Psoas muscle (tissue), 8 donors: ENCODE data around the gene PVR. TPM values are rescaled to one million over a fixed set of nuclear protein-coding genes. Genes with fewer than 3 reads are reported as not detected.

Experiments used
- ATAC-seq, 4 donors: fragments of 200-7000 bp; cut with Tn5 transposase; one replicate each; pipeline ENCODE4 v1.9.1; 2020; ENCODE audit warnings: moderate library complexity in 3 of 4, mild to moderate bottlenecking in 2 of 4
- DNase-seq, 2 donors: peaks; one replicate each; pipeline ENCODE4 v3.0.0-alpha.2; 2020
- H3K27ac ChIP-seq: fragments of 200-600 bp; one replicate; pipeline ENCODE4 v1.8.0; 2022
- H3K27me3 ChIP-seq, 3 donors: fragments of 200-600 bp in 1 of 3; one replicate each; pipeline versions ENCODE4 v1.6.1 to v1.8.0; 2013 to 2022; ENCODE audit warnings: low read length in 2 of 3, mild to moderate bottlenecking in 2 of 3, moderate library complexity in 1 of 3; ENCODE audit not compliant: insufficient read depth in 3 of 3
- H3K36me3 ChIP-seq, 2 donors: fragments of 200-600 bp in 1 of 2; one replicate each; pipeline versions ENCODE4 v1.6.1 to v1.8.0; 2013 to 2022; ENCODE audit warnings: low read depth in 1 of 2, mild to moderate bottlenecking in 1 of 2, moderate library complexity in 1 of 2; ENCODE audit not compliant: insufficient read depth in 1 of 2
- H3K4me1 ChIP-seq: fragments of 200-600 bp; one replicate; pipeline ENCODE4 v1.8.0; 2022
- H3K4me3 ChIP-seq: fragments of 200-600 bp; one replicate; pipeline ENCODE4 v1.8.0; 2022; ENCODE audit warnings: mild to moderate bottlenecking
- H3K9me3 ChIP-seq: fragments of 200-600 bp; one replicate; pipeline ENCODE4 v1.8.0; 2022
- CTCF ChIP-seq: fragments of 200-600 bp; IDR thresholded peaks from one replicate; pipeline ENCODE4 v1.8.0; 2022; ENCODE audit warnings: antibody characterized with exemption
- WGBS, 3 donors: extraction: QIAGEN DNeasy Blood & Tissue Kit; methylation state at CpG; one replicate each; pipeline versions ENCODE4 v1.1.6 to v1.1.7; 2013; 5-methylcytosine and 5-hydroxymethylcytosine counted together
- intact Hi-C, 2 donors: fragments of 100-400 bp; cut with DNase I; formaldehyde crosslinking; loops; one replicate each; pipeline versions ENCODE4 v1.11.0 to v1.14.2; 2022
- polyA plus RNA-seq, 3 donors: library from polyadenylated mRNA; stranded (reverse); fragments of 200-250 nt; gene quantifications; one replicate each; pipeline ENCODE4 v1.2.3, GENCODE V29; 2013
- total RNA-seq, 4 donors: library from RNA; stranded (reverse); fragmentation: NEBNext Ultra II Directional in 2 of 4; extraction: Animal tissue kit (Norgen Biotek cat#: 25700) in 2 of 4; gene quantifications; one replicate each; pipeline versions ENCODE4 v1.2.1 to v1.2.4, GENCODE V29; 2021 to 2023
- donor health status: healthy with polysubstance abuse.
- donor health status: DM: no; HTN: no; CAD: no; lungs with moderate emphysema.
- donor health status: Bipolar disorder and iron deficiency.
- donor health status: healthy.
- donor health status: DM: yes; HTN: yes; CAD: no.
- donor health status: DM: no; HTN: no; CAD: no.
- donor health status: DM: no; HTN: no; CAD: no.
- donor health status: DM: yes; HTN: yes; CAD: no.

Gene PVR
- total and polyA plus RNA-seq, 7 donors: 21.0 to 117 (median 44.4) TPM

GRCh38 chr19:44684892-44685863 is 41.5 kb downstream of the PVR start:
- H3K36me3 ChIP-seq: peaks cover 3 to 39% of the 10 kb centered on the region in 2 donors
- no peaks in the 10 kb centered on the region for H3K9me3 ChIP-seq
- H3K4me3 ChIP-seq: no peak overlapping the region
- peak; percentile 10 to 37 (median 26) for ATAC-seq
- H3K27ac ChIP-seq: no peak overlapping the region
- no peak for DNase-seq
- intact Hi-C loops: loop anchor here in 1 of 2 donors (5.0 kb wide), 1 partner anchor 37 kb away; no protein-coding TSS in a partner anchor
- 34 to 39% (median 34%) methylated on average over 23 to 25 of the region's 25 CpGs for WGBS, 3 donors
- no peaks in the 10 kb centered on the region for H3K27me3 ChIP-seq
- H3K4me1 ChIP-seq: no peaks in the 10 kb centered on the region
- no peak for TF ChIP-seq CTCF

- Histone ChIP-seq H3K27ac (no peak overlapping the region), H3K4me3 (no peak overlapping the region), H3K4me1 (no peaks in the 10 kb centered on the region), H3K36me3 (peaks cover 3 to 32% of the 10 kb centered on the region in 2 donors), H3K27me3 (no peaks in the 10 kb centered on the region), H3K9me3 (no peaks in the 10 kb centered on the region)
- WGBS, 3 donors: 75 to 84% (median 78%) methylated on average over 4 of the region's 4 CpGs
- no peak for DNase-seq
- ATAC-seq: no peak
- no peak for TF ChIP-seq CTCF
- intact Hi-C loops: loop anchor here in 1 of 2 donors (5.0 kb wide), 1 partner anchor 36 kb away; no protein-coding TSS in a partner anchor
These were observed 42.2 kb downstream of the PVR start for GRCh38 chr19:44685877-44686276.

- Histone ChIP-seq H3K36me3 (peaks cover 0 to 22% of the 10 kb centered on the region in 2 donors), H3K27me3 (no peaks in the 10 kb centered on the region), H3K27ac (no peak overlapping the region), H3K4me1 (peaks cover 3% of the 10 kb centered on the region), H3K9me3 (no peaks in the 10 kb centered on the region), H3K4me3 (no peak overlapping the region)
- TF ChIP-seq CTCF: no peak
- 26 to 39% (median 34%) methylated on average over 4 of the region's 4 CpGs for WGBS, 3 donors
- DNase-seq (no peak), ATAC-seq (peak in 1 of 4 donors; percentile 29)
- intact Hi-C loops: loop anchor here in 1 of 2 donors (5.0 kb wide), 1 partner anchor 35 kb away; no protein-coding TSS in a partner anchor
These were observed 43.2 kb downstream of the PVR start for GRCh38 chr19:44686896-44687295.

GRCh38 chr19:44687888-44688287 is 44.2 kb downstream of the PVR start:
- intact Hi-C loops: loop anchor here in 1 of 2 donors (5.0 kb wide), 1 partner anchor 34 kb away; no protein-coding TSS in a partner anchor
- Histone ChIP-seq H3K4me3 (no peak overlapping the region), H3K27me3 (no peaks in the 10 kb centered on the region), H3K9me3 (no peaks in the 10 kb centered on the region), H3K27ac (no peak overlapping the region), H3K36me3 (peaks cover 0 to 12% of the 10 kb centered on the region in 2 donors), H3K4me1 (peaks cover 3% of the 10 kb centered on the region)
- 87 to 92% (median 90%) methylated on average over 7 of the region's 7 CpGs for WGBS, 3 donors
- no peak for TF ChIP-seq CTCF
- no peak for DNase-seq
- no peak for ATAC-seq
